Pons (tissue), 1 donor: Measurements from ENCODE around the gene CCDC136.

Source experiments
- DNase-seq: peaks from one replicate; pipeline ENCODE4 v3.0.0-alpha.2; 2016; ENCODE audit warnings: low spot score

CCDC136 gene

DNA sequence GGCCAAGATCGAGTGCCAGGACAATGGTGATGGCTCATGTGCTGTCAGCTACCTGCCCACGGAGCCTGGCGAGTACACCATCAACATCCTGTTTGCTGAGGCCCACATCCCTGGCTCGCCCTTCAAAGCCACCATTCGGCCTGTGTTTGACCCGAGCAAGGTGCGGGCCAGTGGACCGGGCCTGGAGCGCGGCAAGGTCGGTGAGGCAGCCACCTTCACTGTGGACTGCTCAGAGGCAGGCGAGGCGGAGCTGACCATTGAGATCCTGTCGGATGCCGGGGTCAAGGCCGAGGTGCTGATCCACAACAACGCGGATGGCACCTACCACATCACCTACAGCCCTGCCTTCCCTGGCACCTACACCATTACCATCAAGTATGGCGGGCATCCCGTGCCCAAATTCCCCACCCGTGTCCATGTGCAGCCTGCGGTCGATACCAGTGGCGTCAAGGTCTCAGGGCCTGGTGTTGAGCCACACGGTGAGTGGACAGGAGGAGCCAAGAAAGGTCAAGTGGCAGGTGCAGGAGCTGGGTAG is 53.1 kb downstream of the CCDC136 start:
- no peak for DNase-seq

GRCh38 chr7:128845475-128845874 is 53.7 kb downstream of the CCDC136 start:
- DNase-seq = no peak

DNA sequence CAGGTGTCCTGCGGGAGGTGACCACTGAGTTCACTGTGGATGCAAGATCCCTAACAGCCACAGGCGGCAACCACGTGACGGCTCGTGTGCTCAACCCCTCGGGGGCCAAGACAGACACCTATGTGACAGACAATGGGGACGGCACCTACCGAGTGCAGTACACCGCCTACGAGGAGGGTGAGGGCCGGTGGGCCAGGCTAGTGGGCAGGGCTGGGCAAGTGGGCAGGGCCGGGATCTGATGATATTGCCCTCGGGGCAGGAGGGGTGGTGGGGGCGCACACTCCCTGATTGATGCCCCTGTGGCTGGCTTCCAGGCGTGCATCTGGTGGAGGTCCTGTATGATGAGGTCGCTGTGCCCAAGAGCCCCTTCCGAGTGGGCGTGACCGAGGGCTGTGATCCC is 54.2 kb downstream of the CCDC136 start:
- DNase-seq = no peak

DNA sequence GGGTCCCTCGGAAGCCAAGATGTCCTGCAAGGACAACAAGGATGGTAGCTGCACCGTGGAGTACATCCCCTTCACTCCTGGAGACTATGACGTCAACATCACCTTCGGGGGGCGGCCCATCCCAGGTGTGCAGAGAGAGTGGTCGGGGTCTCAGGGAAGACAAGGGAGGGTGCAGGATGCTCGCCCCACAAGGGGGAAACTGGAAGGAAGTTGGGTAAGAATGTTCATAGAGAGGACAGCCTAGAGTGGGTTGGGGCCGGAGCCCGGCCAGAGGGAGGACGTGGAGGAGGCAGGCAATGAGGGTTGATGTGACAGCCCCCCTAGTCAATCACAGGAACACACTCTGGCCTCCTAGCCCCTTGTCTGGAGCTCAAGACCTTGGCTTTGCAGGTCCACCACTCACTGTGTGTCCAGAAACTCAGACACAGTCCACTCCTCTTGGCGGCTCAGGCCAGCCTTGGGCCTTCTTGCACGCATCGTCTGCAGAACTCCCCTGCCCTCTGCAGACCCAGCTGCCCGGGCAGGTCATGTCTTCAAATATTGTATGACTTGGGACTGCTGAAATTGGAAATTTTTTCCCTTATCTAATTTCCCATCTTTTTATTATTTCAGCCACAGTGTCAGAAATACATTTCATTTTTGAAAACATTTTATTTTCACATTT is 55.1 kb downstream of the CCDC136 start:
- DNase-seq = no peak

GRCh38 chr7:128847721-128848211 is 56.0 kb downstream of the CCDC136 start:
- DNase-seq = no peak

DNA sequence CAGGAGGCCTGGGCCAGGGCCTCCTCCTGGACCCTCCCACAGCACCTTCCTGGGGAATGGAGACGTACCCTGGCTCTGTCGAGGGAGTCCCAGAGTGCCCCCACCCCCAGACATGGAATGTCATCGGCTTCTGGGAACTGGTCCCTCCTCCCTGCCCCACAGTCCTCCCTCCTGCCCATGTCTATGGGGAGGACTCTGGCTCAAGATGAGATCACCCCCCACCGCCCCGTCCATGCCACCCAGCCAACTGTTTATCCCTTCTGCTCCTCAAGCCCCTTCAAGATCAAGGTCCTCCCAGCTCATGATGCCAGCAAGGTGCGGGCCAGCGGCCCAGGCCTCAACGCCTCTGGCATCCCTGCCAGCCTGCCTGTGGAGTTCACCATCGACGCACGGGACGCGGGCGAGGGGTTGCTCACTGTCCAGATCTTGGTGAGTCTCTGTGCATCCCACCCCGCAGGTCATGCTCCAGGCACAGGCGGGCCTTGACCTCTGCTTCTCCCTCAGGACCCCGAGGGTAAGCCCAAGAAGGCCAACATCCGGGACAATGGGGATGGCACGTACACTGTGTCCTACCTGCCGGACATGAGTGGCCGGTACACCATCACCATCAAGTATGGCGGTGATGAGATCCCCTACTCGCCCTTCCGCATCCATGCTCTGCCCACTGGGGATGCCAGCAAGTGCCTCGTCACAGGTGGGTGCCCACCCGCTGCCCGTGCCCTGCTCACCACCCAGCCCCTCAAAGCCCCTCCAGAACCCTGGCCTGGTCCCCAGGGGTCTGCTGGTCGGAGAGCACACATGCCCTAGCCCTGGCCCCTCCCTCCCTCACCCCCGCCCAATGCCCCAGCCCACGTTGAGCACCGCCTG is 56.8 kb downstream of the CCDC136 start:
- no peak for DNase-seq

GRCh38 chr7:128849156-128849515 is 57.4 kb downstream of the CCDC136 start:
- DNase-seq = no peak

GRCh38 chr7:128849804-128850490 is 58.2 kb downstream of the CCDC136 start:
- DNase-seq = no peak

- DNase-seq = no peak
Measured at GRCh38 chr7:128852537-128853254, 60.9 kb downstream of the CCDC136 start.

GRCh38 chr7:128853799-128854198 is 62.0 kb downstream of the CCDC136 start:
- no peak for DNase-seq

DNA sequence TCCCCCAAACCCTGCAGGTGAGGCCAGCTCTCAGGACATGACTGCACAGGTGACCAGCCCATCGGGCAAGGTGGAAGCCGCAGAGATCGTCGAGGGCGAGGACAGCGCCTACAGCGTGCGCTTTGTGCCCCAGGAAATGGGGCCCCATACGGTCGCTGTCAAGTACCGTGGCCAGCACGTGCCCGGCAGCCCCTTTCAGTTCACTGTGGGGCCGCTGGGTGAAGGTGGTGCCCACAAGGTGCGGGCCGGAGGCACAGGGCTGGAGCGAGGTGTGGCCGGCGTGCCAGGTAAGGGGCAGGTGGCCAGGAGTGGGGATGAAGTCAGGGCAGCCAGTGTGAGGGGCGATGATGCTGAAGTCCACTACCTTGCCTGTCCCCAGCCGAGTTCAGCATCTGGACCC is 62.6 kb downstream of the CCDC136 start:
- no peak for DNase-seq

- DNase-seq = no peak
Measured at GRCh38 chr7:128855559-128855958, 63.8 kb downstream of the CCDC136 start.

GRCh38 chr7:128856001-128856718 is 64.4 kb downstream of the CCDC136 start:
- DNase-seq = no peak

DNA sequence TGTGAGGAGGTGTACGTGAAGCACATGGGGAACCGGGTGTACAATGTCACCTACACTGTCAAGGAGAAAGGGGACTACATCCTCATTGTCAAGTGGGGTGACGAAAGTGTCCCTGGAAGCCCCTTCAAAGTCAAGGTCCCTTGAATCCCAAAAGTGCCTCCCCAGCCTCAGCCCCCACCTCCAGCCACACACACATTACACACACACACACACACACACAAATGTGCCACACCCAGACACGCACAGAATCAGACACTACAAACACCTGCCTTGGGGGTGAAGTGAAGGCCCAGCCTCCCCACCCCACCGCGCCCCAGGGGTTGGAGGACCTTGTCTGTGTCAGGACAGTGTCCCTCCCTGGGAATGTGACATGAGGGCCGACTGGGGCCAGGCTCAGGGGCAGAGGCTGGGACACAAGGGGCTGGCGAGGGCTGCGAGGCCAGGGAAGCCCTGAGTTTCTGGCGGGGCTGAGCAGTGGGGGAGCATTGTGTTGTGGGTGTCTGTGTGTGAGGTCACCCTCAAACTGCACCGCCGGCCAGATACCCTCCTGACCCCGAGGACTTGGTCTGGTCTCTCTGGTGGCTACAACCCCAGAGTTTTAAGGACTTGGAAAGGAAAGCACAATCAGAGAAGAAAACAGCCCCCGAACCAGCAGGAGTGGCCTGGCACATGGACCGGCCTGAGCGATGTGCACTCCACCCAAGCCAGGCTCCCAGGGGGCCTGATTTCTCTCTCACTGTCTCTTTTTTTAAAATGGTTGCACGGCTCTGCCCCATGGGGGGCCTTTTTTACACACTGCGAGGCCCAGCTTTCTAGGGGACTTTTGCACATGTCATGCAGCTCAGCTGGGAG is 66.8 kb downstream of the CCDC136 start:
- no peak for DNase-seq

- DNase-seq = no peak
Measured at GRCh38 chr7:128859232-128860157, 67.7 kb downstream of the CCDC136 start.

DNA sequence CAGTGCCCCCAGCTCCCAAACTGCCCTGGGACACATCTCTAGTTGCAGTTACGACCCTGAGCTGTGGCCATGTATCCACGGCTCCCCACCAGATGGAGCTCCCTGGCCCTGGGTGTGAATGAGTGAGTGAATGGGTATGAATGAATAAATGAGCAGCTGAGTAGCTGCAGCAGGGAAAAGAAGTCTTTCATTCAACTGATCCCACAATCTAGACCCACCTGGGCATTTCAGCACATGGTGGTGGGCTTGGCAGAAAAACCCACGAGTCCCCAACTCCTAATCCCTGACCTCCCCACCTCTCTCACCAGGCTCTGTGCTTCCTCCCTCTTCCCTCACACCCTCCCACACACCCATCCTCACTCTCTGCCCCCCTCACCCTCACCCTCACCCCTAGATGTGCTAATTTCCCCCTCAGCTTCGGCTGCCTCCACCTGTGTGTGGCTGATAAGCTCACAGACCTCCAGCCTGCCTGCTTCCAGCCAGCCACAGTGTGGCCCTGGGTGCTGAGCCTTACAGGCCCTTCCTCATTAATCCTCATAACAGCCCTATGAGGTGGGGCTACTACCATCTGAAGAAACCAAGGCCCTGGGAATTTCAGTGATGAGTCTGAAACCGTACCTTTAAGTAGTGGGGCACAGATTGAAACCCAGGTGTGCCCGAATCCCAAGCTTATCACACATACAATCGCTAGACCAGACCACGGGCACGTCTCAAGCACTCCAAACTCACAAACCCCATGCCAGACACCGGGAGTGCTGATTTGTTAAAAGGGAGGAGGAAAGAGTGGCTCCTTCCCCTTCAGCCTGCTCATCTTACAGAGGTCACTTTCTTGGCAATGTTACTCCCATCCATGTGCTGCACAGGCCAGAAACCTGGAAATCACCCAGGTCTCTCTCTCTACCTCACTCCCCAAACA is 68.6 kb downstream of the CCDC136 start:
- no peak for DNase-seq

GRCh38 chr7:128861957-128862570 is 70.3 kb downstream of the CCDC136 start:
- no peak for DNase-seq
